Hematopoietic multipotent progenitor cell treated with erythropoietin and hydrocortisone succinate and interleukin-3 and kit ligand, for 8 days (in vitro differentiated cells): ENCODE measurements around the gene SMOC2.
"Not testable (repeated sequence)": the region's sequence is repeated elsewhere in the genome, so short reads cannot be mapped to it uniquely, and the experiment has no call there.

Experiments used
- DNase-seq: peaks from one replicate; pipeline ENCODE4 v3.0.0-alpha.2; 2015

SMOC2 gene

GRCh38 chr6:168694797-168695196 is 253.8 kb downstream of the SMOC2 start:
- not testable (repeated sequence) for DNase-seq

GRCh38 chr6:168695701-168696100 is 254.7 kb downstream of the SMOC2 start:
- DNase-seq: no peak

DNA sequence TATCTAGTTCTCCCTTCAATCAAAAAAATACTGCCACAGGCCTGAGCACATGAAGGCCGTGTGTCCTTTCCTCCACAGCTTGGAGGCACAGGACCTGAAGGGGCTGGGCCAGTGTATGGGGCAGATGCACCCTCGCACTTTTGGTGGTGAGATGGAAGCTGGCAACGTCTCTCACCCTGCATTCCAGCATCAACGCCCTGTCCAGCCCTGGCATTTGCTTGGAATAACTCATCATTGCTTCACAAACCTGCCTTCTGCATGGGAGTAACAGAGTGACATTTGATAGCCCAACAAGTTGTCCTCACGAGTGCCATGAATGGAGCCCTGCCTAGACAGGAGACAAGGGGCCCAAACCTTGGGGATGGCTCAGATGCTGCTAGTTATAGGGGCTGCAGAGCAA is 257.9 kb downstream of the SMOC2 start:
- DNase-seq: no peak

- no peak for DNase-seq
These were observed 258.8 kb downstream of the SMOC2 start for GRCh38 chr6:168699631-168700295.

DNA sequence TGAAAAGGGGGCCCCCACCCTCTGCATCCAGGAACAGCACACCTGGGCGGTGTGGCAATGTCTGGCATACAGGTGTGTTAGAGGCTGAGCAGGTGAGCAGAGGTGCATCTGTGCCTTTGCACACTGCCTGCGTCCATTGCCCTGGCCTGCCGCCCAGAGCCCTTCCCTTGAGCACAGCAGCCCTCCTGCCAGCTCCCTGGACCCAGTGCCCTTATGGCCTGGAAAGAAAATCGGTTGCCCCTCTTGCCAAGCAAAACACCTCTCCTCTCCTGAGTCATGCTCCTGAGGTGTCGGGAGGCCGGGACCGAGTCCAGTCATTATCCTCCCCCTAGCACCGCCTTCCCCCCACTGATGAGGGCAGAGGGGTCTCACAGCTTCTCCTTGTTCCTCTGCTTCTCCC is 259.9 kb downstream of the SMOC2 start:
- no peak for DNase-seq

DNA sequence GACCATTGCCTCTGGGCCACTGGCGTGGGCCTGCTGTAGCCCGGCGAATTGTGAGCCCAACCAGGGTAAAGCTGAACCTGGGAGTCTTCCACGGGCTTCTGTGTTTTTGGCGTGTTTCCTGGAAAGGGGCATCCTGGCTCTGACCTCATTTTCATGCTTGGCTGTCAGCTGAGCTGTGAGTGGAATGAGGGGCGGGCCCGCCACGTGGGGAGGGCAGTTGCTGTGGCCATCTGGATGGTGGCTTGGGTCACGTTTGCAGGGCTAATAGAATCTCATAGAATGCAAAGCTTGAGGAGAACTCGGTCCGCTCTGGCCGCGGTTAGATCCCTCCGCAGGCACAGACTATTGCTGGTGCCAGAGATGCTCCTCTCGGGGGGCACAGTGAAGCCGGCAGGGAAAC is 263.0 kb downstream of the SMOC2 start:
- no peak for DNase-seq

DNA sequence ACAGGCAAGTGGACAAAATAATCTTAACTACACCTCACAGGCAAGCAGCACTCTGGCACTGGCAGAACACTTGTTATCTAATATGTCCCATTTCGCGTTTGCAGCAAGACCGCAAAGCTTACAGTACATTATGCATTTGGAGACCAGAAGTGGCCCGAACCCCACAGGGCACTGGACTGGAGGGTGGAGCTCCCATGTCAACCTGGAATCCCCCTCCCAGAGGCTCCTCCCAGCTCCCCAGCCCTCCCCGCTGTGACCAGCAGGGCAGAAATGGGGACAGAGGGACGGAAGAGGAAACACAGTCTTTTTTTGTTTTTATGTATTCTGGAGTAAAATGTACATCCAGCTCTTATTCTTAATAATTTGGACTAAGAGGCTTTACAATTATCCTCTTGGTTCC is 263.7 kb downstream of the SMOC2 start:
- DNase-seq: no peak

DNA sequence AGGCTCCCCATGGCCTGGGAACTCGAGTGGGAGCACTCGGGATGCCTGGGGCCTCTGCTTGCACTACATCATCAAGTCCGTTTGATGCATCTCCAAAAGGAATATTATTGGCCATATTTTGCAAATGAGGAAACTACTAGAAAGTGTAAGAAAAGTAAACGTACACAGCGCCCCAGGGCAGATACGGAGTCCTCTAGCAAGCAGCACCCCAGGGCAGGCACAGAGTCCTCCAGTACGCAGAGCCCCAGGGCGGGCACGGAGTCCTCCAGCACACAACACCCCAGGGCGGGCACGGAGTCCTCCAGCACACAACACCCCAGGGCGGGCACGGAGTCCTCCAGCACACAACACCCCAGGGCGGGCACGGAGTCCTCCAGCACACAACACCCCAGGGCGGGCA is 264.3 kb downstream of the SMOC2 start:
- not testable (repeated sequence) for DNase-seq

GRCh38 chr6:168706471-168707177 is 265.6 kb downstream of the SMOC2 start:
- DNase-seq: no peak

DNA sequence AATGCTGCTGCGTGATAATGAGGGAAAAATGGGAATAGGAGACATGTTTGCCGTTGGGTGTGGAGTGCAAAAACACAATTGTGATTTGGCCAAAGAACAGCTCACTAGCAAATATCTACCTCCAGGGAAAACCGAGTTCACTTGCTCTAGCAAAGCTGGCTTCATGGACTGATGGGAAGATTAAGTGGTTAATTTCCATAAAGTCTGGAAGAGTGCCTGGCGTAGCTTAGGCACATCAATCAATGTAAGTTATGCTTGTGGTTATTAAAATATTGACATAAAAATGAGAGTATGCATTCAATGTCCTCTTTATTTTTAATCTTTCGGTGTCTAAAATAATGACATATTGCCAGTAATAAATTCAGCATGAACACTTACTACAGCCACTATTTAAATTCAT is 267.5 kb downstream of the SMOC2 start:
- DNase-seq: no peak

GRCh38 chr6:168708984-168709383 is 268.0 kb downstream of the SMOC2 start:
- DNase-seq: no peak

- no peak for DNase-seq
These were observed 268.4 kb downstream of the SMOC2 start for GRCh38 chr6:168709390-168709789.

- DNase-seq: no peak
These were observed 269.0 kb downstream of the SMOC2 start for GRCh38 chr6:168709991-168710390.

DNA sequence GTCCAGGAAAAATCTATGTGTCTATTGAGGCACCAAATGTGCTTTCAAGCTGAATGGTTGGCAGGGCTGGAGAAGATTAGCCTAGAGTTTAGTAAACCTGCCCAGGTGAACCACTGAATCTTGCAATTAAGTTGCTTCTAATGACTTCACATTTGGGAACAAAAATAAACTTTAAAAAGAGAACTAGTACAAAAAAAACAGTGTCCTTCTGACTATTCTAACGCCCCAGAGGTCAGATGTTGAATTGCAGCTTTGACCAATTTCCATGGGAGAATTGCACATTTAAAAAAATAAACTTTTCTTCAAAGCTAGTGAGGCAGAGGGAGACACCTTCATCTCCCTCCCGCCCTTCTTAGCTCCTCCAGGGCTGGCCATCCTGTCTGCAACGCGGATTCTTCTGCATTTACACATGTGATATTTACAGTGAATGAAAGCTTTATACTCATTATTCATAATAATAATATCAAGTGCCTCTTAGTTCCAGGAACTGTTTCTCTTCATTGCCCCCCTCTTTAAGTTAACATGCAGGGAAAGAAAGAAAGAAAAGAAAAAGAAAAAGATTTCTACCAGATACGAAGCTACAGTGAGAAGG is 270.2 kb downstream of the SMOC2 start:
- DNase-seq: no peak

- DNase-seq: no peak
These were observed 270.8 kb downstream of the SMOC2 start for GRCh38 chr6:168711666-168712300.

DNA sequence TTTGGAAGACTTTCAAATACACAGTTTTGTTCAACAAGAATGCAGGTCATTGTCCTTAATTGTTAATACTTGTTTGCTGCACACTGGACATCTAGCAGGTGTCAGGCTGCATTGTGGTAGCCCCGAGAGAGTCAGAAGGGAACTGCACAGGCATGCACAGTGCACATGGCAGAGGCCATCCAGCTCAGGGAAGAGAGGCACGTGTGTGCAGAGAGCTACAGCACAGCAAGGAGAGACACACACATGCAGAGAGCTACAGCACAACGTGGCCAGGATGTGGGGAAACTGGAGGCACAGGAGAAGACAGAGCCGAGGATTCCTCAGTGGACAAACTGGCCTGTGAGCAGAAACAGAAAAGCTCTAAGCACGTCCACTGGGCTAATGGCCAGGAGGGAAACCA is 272.0 kb downstream of the SMOC2 start:
- DNase-seq: no peak

GRCh38 chr6:168713839-168714238 is 272.9 kb downstream of the SMOC2 start:
- DNase-seq: peak; percentile 1

DNA sequence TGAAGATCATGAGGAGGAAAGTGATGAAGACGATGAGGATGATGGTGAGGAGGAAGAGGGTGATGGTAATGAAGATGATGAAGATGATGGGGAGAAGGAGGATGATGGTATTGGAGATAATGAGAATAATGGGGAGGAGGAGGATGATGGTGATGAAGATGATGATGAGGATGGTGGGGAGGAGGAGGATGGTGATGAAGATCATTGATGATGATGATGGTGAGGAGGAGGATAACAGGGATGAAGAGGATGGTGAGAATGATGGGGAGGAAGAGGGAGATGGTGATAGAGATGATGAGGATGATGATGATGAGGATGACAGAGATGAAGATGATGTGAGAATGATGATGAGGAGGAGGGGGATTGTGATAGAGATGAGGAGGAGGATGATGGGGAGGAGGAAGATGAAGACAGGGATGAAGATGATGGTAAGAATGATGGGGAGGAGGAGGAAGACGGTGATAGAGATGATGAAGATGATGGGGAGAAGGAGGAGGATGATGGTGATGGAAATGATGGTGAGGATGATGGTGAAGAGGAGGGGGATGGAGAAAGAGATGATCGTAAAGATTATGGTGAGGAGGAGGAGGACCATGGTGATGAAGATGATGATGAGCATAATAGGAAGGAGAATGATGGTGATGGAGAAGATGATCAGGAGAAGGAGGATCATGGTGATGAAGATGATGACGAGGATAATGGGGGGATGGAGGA is 273.7 kb downstream of the SMOC2 start:
- no peak for DNase-seq

- DNase-seq: no peak
These were observed 274.9 kb downstream of the SMOC2 start for GRCh38 chr6:168715643-168716481.

GRCh38 chr6:168716581-168716980 is 275.6 kb downstream of the SMOC2 start:
- no peak for DNase-seq

- no peak for DNase-seq
These were observed 276.5 kb downstream of the SMOC2 start for GRCh38 chr6:168717491-168717890.
